CD4-positive, CD25-positive, alpha-beta regulatory T cell (primary cell): ENCODE data around the gene ELOVL2. TPM values are rescaled to one million over a fixed set of nuclear protein-coding genes. Genes with fewer than 3 reads are reported as not detected.
A peak's percentile ranks its signal among the peaks of the same experiment; 100 is the strongest.

Experiments used
- ATAC-seq, 2 donors: fragments of 150-1000 bp; cut with Tn5 transposase; one replicate each; pipeline ENCODE4 v1.10.0; 2021; ENCODE audit warnings: low read depth in 2 of 2, moderate number of reproducible peaks in 2 of 2, moderate library complexity in 1 of 2
- DNase-seq, 3 donors: peaks; one replicate each; pipeline versions ENCODE4 v3.0.0 to v3.0.0-alpha.2; 2012 to 2022; ENCODE audit warnings: mixed read lengths in 1 of 3
- H3K27ac ChIP-seq: one replicate; pipeline ENCODE4 v1.7.0; 2013; ENCODE audit warnings: mild to moderate bottlenecking, low read length; ENCODE audit not compliant: insufficient read depth, poor library complexity, severe bottlenecking
- H3K27me3 ChIP-seq: one replicate; pipeline ENCODE4 v1.7.0; 2013; ENCODE audit warnings: low read length; ENCODE audit not compliant: control insufficient read depth, insufficient read depth
- H3K36me3 ChIP-seq: one replicate; pipeline ENCODE4 v1.7.0; 2013; ENCODE audit warnings: mild to moderate bottlenecking, low read length, moderate library complexity; ENCODE audit not compliant: control insufficient read depth, insufficient read depth
- H3K4me1 ChIP-seq: 2 replicates; pipeline ENCODE4 v1.7.0; 2013; ENCODE audit warnings: mild to moderate bottlenecking, low read length; ENCODE audit not compliant: insufficient read depth, control insufficient read depth, poor library complexity, severe bottlenecking
- H3K4me3 ChIP-seq: one replicate; pipeline ENCODE4 v1.7.0; 2013; ENCODE audit warnings: low read depth, mild to moderate bottlenecking, low read length, moderate library complexity
- H3K9me3 ChIP-seq, 2 experiments: 1 replicate in 1 of 2; 2 replicates in 1 of 2; pipeline ENCODE4 v1.7.0; 2013; ENCODE audit warnings: low read length in 2 of 2, mild to moderate bottlenecking in 1 of 2, moderate library complexity in 1 of 2; ENCODE audit not compliant: control insufficient read depth in 2 of 2
- H3K27ac Mint-ChIP-seq, 3 donors: one replicate each; pipeline ENCODE4 v1.8.0; 2020 to 2022; ENCODE audit warnings: mild to moderate bottlenecking in 3 of 3, mixed read lengths in 3 of 3, moderate library complexity in 2 of 3
- H3K27me3 Mint-ChIP-seq: one replicate; pipeline ENCODE4 v1.8.0; 2022; ENCODE audit warnings: mild to moderate bottlenecking, mixed read lengths
- H3K36me3 Mint-ChIP-seq: one replicate; pipeline ENCODE4 v1.8.0; 2020; ENCODE audit warnings: mixed read lengths
- H3K4me1 Mint-ChIP-seq, 4 donors: one replicate each; pipeline ENCODE4 v1.8.0; 2020 to 2022; ENCODE audit warnings: mixed read lengths in 4 of 4, mild to moderate bottlenecking in 1 of 4
- H3K4me3 Mint-ChIP-seq, 4 donors: one replicate each; pipeline ENCODE4 v1.8.0; 2020 to 2022; ENCODE audit warnings: mild to moderate bottlenecking in 4 of 4, mixed read lengths in 4 of 4, moderate library complexity in 3 of 4
- H3K9me3 Mint-ChIP-seq, 7 donors: one replicate each; pipeline ENCODE4 v1.8.0; 2020 to 2022; ENCODE audit warnings: mixed read lengths in 7 of 7, mild to moderate bottlenecking in 3 of 7, moderate library complexity in 2 of 7
- polyA plus RNA-seq, 4 donors: library from polyadenylated mRNA; unstranded; fragments of 300-500 nt; fragmentation: Illumina TruSeq; gene quantifications; one replicate each; pipeline ENCODE4 v1.2.3, GENCODE V29; 2021
- total RNA-seq: library from RNA; stranded (reverse); gene quantifications from one replicate; pipeline ENCODE4 v1.2.3, GENCODE V29; 2022

ELOVL2 gene
- total and polyA plus RNA-seq, 5 donors from 2014 or later = not detected

GRCh38 chr6:11042025-11042749, 1.9 kb downstream of the ELOVL2 start:
- no peak overlapping the region for H3K27ac ChIP-seq
- Mint-ChIP-seq H3K4me1 (peaks cover 0 to 14% (median 9%) of the 10 kb centered on the region in 4 donors), H3K27ac (no peak overlapping the region), H3K4me3 (peak overlapping the region in 3 of 4 donors; percentile 21 to 42 (median 21)), H3K9me3 (peaks cover 0 to 3% (median 0%) of the 10 kb centered on the region in 7 donors), H3K36me3 (no peaks in the 10 kb centered on the region), H3K27me3 (peaks cover 74% of the 10 kb centered on the region)
- H3K36me3 ChIP-seq = no peaks in the 10 kb centered on the region
- peaks cover 9% of the 10 kb centered on the region for H3K4me1 ChIP-seq
- H3K27me3 ChIP-seq = peaks cover 53% of the 10 kb centered on the region
- H3K9me3 ChIP-seq = peaks cover 0 to 6% of the 10 kb centered on the region in 2 experiments
- DNase-seq = no peak
- ATAC-seq = no peak
- H3K4me3 ChIP-seq = no peak overlapping the region

- H3K9me3 Mint-ChIP-seq = peaks cover 0 to 3% (median 0%) of the 10 kb centered on the region in 7 donors
- H3K36me3 ChIP-seq = no peaks in the 10 kb centered on the region
- no peak overlapping the region for H3K27ac Mint-ChIP-seq
- H3K27me3 Mint-ChIP-seq = peaks cover 73% of the 10 kb centered on the region
- H3K36me3 Mint-ChIP-seq = no peaks in the 10 kb centered on the region
- no peak overlapping the region for H3K27ac ChIP-seq
- ATAC-seq = no peak
- H3K4me3 Mint-ChIP-seq = no peak overlapping the region
- peaks cover 0 to 14% (median 9%) of the 10 kb centered on the region in 4 donors for H3K4me1 Mint-ChIP-seq
- peaks cover 41% of the 10 kb centered on the region for H3K27me3 ChIP-seq
- no peak for DNase-seq
- peaks cover 9% of the 10 kb centered on the region for H3K4me1 ChIP-seq
- peaks cover 0 to 6% of the 10 kb centered on the region in 2 experiments for H3K9me3 ChIP-seq
- no peak overlapping the region for H3K4me3 ChIP-seq
Observed at GRCh38 chr6:11040134-11040533, 4.0 kb downstream of the ELOVL2 start.

GRCh38 chr6:11039040-11039439, 5.1 kb downstream of the ELOVL2 start:
- Mint-ChIP-seq H3K9me3 (peaks cover 0 to 3% (median 0%) of the 10 kb centered on the region in 7 donors), H3K4me1 (peaks cover 0 to 10% (median 8%) of the 10 kb centered on the region in 4 donors), H3K27me3 (peaks cover 68% of the 10 kb centered on the region), H3K4me3 (no peak overlapping the region), H3K36me3 (no peaks in the 10 kb centered on the region), H3K27ac (no peak overlapping the region)
- no peak overlapping the region for H3K27ac ChIP-seq
- peaks cover 4% of the 10 kb centered on the region for H3K4me1 ChIP-seq
- ATAC-seq (no peak), DNase-seq (no peak)
- H3K4me3 ChIP-seq = no peak overlapping the region
- H3K27me3 ChIP-seq = peaks cover 37% of the 10 kb centered on the region
- no peaks in the 10 kb centered on the region for H3K9me3 ChIP-seq
- H3K36me3 ChIP-seq = no peaks in the 10 kb centered on the region

- no peaks in the 10 kb centered on the region for H3K4me1 Mint-ChIP-seq
- H3K27ac Mint-ChIP-seq = no peak overlapping the region
- no peaks in the 10 kb centered on the region for H3K9me3 ChIP-seq
- ATAC-seq (no peak), DNase-seq (no peak)
- H3K27me3 Mint-ChIP-seq = peaks cover 56% of the 10 kb centered on the region
- no peak overlapping the region for H3K4me3 Mint-ChIP-seq
- no peak overlapping the region for H3K4me3 ChIP-seq
- no peaks in the 10 kb centered on the region for H3K36me3 Mint-ChIP-seq
- peaks cover 0 to 2% (median 0%) of the 10 kb centered on the region in 7 donors for H3K9me3 Mint-ChIP-seq
- H3K27ac ChIP-seq = no peak overlapping the region
- H3K4me1 ChIP-seq = no peaks in the 10 kb centered on the region
- peaks cover 33% of the 10 kb centered on the region for H3K27me3 ChIP-seq
- no peaks in the 10 kb centered on the region for H3K36me3 ChIP-seq
Observed at GRCh38 chr6:11036977-11037430, 7.1 kb downstream of the ELOVL2 start.

- Mint-ChIP-seq H3K4me1 (no peaks in the 10 kb centered on the region), H3K27ac (no peak overlapping the region), H3K9me3 (peaks cover 0 to 2% (median 0%) of the 10 kb centered on the region in 7 donors), H3K27me3 (peaks cover 55% of the 10 kb centered on the region), H3K4me3 (no peak overlapping the region), H3K36me3 (no peaks in the 10 kb centered on the region)
- Histone ChIP-seq H3K9me3 (no peaks in the 10 kb centered on the region), H3K27me3 (peaks cover 27% of the 10 kb centered on the region), H3K4me3 (no peak overlapping the region), H3K36me3 (no peaks in the 10 kb centered on the region), H3K27ac (no peak overlapping the region), H3K4me1 (no peaks in the 10 kb centered on the region)
- ATAC-seq (no peak), DNase-seq (no peak)
Observed at GRCh38 chr6:11036351-11036740, 7.8 kb downstream of the ELOVL2 start.

- ATAC-seq = no peak
- Mint-ChIP-seq H3K9me3 (peaks cover 0 to 2% (median 0%) of the 10 kb centered on the region in 7 donors), H3K4me1 (no peaks in the 10 kb centered on the region)
Observed at GRCh38 chr6:11035616-11036350, 8.3 kb downstream of the ELOVL2 start.

GRCh38 chr6:11033825-11034224, 10.3 kb downstream of the ELOVL2 start:
- H3K36me3 Mint-ChIP-seq = no peaks in the 10 kb centered on the region
- H3K9me3 ChIP-seq = no peaks in the 10 kb centered on the region
- no peaks in the 10 kb centered on the region for H3K4me1 Mint-ChIP-seq
- H3K4me1 ChIP-seq = no peaks in the 10 kb centered on the region
- no peak overlapping the region for H3K27ac ChIP-seq
- H3K9me3 Mint-ChIP-seq = peaks cover 0 to 2% (median 0%) of the 10 kb centered on the region in 7 donors
- H3K27me3 ChIP-seq = peaks cover 12% of the 10 kb centered on the region
- no peak for ATAC-seq
- H3K4me3 ChIP-seq = no peak overlapping the region
- H3K36me3 ChIP-seq = no peaks in the 10 kb centered on the region
- no peak for DNase-seq
- no peak overlapping the region for H3K27ac Mint-ChIP-seq
- H3K27me3 Mint-ChIP-seq = peaks cover 52% of the 10 kb centered on the region
- no peak overlapping the region for H3K4me3 Mint-ChIP-seq

More at GRCh38 chr6:11035616-11036350, 8.3 kb downstream of the ELOVL2 start:
- H3K4me3 ChIP-seq = no peak overlapping the region
- H3K27me3 Mint-ChIP-seq = peaks cover 55% of the 10 kb centered on the region
- H3K9me3 ChIP-seq = no peaks in the 10 kb centered on the region
- no peaks in the 10 kb centered on the region for H3K36me3 Mint-ChIP-seq
- H3K36me3 ChIP-seq = no peaks in the 10 kb centered on the region
- H3K27ac Mint-ChIP-seq = no peak overlapping the region
- H3K27ac ChIP-seq = no peak overlapping the region
- DNase-seq = no peak
- H3K27me3 ChIP-seq = peaks cover 21% of the 10 kb centered on the region
- no peak overlapping the region for H3K4me3 Mint-ChIP-seq
- no peaks in the 10 kb centered on the region for H3K4me1 ChIP-seq
